ENCODE results near the gene COL4A2.

The COL4A2 gene

DNA sequence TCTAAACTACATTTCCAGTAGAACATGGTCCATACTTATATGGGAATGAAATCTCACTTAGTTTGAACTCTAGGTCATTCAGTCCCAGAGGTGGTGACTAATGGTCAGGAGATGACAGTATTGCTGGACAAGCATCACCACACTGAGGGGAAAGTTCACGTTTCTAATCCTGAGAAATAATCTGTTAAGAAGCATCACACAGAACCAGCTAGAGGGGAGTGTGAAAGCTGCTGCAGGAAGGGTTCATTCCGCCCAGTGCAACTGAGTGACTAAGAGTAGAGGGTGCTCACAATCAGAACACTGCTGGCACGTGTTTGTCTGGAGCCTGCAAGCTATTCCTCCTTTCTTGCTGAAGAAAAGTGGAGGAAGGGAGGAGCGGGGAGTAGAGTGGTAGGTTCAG, 2.8 kb upstream of the COL4A2 start:
- peaks cover 3% of the 10 kb centered on the region for H3K36me3 Mint-ChIP-seq (ENCODE audit: low read depth)
- H3K4me3 Mint-ChIP-seq, result peak overlapping the region; percentile 80 to 90 (median 86)
- H3K27me3 Mint-ChIP-seq (ENCODE audit: low read depth), result no peaks in the 10 kb centered on the region
- peaks cover 64% of the 10 kb centered on the region for H3K4me1 Mint-ChIP-seq
- TF ChIP-seq, protein P1, sequence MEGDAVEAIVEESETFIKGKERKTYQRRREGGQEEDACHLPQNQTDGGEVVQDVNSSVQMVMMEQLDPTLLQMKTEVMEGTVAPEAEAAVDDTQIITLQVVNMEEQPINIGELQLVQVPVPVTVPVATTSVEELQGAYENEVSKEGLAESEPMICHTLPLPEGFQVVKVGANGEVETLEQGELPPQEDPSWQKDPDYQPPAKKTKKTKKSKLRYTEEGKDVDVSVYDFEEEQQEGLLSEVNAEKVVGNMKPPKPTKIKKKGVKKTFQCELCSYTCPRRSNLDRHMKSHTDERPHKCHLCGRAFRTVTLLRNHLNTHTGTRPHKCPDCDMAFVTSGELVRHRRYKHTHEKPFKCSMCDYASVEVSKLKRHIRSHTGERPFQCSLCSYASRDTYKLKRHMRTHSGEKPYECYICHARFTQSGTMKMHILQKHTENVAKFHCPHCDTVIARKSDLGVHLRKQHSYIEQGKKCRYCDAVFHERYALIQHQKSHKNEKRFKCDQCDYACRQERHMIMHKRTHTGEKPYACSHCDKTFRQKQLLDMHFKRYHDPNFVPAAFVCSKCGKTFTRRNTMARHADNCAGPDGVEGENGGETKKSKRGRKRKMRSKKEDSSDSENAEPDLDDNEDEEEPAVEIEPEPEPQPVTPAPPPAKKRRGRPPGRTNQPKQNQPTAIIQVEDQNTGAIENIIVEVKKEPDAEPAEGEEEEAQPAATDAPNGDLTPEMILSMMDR (IDR thresholded peaks at IDR 0.05; ENCODE audit: unreplicated experiment in 3 of 3), result no peak
- H3K9me3 Mint-ChIP-seq, result no peaks in the 10 kb centered on the region
- H3K27ac Mint-ChIP-seq, result peak overlapping the region; percentile 79 to 89 (median 86)

DNA sequence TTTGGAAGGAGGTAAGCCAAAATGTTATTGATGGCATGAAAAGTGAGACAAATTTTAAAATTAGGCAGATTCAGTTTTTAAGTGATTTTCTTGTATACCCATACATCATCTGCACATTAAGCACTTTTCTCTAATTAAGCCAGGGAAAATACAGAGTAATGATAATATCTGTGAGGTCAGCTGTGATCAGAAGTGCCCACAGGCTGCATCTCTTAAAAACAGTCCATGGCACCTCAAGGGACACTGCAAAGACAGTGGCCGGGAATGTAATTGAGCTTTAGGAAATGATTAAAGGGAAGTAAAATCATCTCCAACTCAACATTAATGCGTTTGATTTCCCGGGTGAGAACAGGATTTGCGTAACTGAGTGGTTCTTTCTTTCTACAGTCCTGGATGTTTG, 2.1 kb upstream of the COL4A2 start:
- H3K36me3 Mint-ChIP-seq (ENCODE audit: low read depth), result peaks cover 3% of the 10 kb centered on the region
- H3K4me1 Mint-ChIP-seq, result peaks cover 66% of the 10 kb centered on the region
- peak overlapping the region; percentile 80 to 90 (median 86) for H3K4me3 Mint-ChIP-seq
- TF ChIP-seq, protein P1 (IDR thresholded peaks at IDR 0.05; ENCODE audit: unreplicated experiment in 3 of 3), result no peak
- H3K27me3 Mint-ChIP-seq (ENCODE audit: low read depth), result no peaks in the 10 kb centered on the region
- peak overlapping the region; percentile 79 to 89 (median 86) for H3K27ac Mint-ChIP-seq
- H3K9me3 Mint-ChIP-seq, result no peaks in the 10 kb centered on the region

DNA sequence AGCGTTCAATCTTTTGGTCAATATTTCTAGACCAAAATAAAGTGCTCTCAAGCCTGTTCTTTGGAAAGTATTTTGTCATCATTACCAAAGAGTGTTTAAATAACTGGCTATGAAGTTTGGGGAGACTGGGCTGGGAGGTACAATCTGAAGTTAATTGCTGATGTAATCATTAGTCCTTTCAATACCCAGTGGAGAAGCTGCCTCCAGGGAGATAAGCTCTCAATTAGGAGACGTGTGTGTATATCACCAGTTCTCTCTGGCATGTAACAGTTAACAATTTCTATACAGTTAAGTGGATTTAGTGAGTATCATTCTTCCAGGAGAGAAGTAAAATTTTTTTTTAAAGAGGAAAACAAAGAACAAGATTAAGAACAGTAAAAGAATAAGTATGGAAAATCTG, 1.5 kb upstream of the COL4A2 start:
- Mint-ChIP-seq H3K27me3 (ENCODE audit: low read depth) (no peaks in the 10 kb centered on the region), H3K4me3 (peak overlapping the region; percentile 80 to 90 (median 86)), H3K27ac (peak overlapping the region; percentile 77 to 89 (median 86)), H3K36me3 (ENCODE audit: low read depth) (peaks cover 4% of the 10 kb centered on the region), H3K9me3 (no peaks in the 10 kb centered on the region), H3K4me1 (peaks cover 67% of the 10 kb centered on the region)
- TF ChIP-seq, protein P1 (IDR thresholded peaks at IDR 0.05; ENCODE audit: unreplicated experiment in 3 of 3), result no peak

DNA sequence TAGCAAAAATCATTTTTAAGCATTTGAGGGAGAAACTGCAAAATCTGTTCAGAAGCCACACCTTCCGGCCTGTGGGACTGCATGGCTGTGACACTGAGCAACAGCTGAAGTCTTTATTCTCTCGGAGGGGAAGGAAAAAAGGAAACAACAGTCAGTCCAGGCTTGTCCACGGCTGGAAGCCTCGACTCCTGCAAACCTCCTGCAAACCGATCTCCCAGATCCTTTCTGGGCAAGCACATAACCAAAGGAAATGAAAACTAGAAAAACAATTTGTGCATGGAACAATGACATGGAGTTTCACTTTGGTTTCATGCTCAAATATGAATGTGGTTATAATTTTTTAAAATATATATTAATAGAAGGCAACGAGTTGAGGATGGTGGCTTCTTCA, 1.1 kb upstream of the COL4A2 start:
- Mint-ChIP-seq H3K27ac (peak overlapping the region; percentile 77 to 89 (median 86)), H3K27me3 (ENCODE audit: low read depth) (no peaks in the 10 kb centered on the region), H3K9me3 (no peaks in the 10 kb centered on the region), H3K4me3 (peak overlapping the region; percentile 80 to 90 (median 86)), H3K4me1 (peaks cover 67% of the 10 kb centered on the region), H3K36me3 (ENCODE audit: low read depth) (peaks cover 3% of the 10 kb centered on the region)
- TF ChIP-seq, protein P1 (IDR thresholded peaks at IDR 0.05; ENCODE audit: unreplicated experiment in 3 of 3), result no peak

DNA sequence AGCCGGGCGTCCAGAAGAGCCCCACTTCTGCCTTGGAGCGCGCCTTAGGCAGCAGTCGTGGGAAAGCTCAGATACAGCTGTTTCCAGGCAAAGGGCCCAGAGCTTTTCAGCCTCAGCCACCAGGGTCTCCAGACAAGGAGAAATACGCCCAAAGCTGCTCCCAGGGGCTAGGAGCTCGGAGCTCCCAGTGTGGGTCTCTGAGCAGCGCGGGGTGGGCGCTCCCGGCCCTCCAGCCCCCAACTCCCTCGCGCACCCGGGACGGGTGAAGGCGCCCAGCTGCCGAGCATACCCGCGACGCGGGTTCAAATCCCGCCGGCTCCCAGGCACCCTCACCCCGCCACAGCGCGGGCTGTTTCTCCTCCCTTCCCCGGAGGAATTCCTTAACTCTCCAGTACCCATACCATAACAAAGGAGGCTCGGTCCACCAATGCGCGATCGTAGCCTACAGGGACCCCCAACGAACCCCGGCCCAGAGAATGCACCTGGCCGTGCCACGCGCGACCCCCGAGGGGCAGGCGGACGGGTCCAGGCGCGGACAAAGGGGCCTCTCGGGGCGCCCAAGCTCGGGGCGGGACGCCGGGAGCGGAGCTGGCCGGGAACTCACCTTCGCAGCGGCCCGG, 634 bp upstream of the COL4A2 start:
- Mint-ChIP-seq H3K9me3 (no peaks in the 10 kb centered on the region), H3K4me3 (peak overlapping the region; percentile 80 to 90 (median 86)), H3K27ac (peak overlapping the region; percentile 77 to 89 (median 86)), H3K4me1 (peaks cover 66% of the 10 kb centered on the region), H3K36me3 (ENCODE audit: low read depth) (peaks cover 3% of the 10 kb centered on the region), H3K27me3 (ENCODE audit: low read depth) (no peaks in the 10 kb centered on the region)
- TF ChIP-seq, protein P1 (IDR thresholded peaks at IDR 0.05; ENCODE audit: unreplicated experiment in 3 of 3), result no peak
